Neural progenitor cell (in vitro differentiated cells): ENCODE measurements around the gene CPB2.

ENCODE experiments used
- EZH2 ChIP-seq: fragments of 200-600 bp; sonication (generic); IDR thresholded peaks from 2 replicates; pipeline ENCODE4 v1.6.1; 2017; ENCODE audit warnings: antibody characterized with exemption, mild to moderate bottlenecking, moderate library complexity
- EZH2phosphoT487 ChIP-seq: fragments of 200-600 bp; sonication (generic); IDR thresholded peaks from 2 replicates; pipeline ENCODE4 v1.6.1; 2017; ENCODE audit warnings: antibody characterized with exemption
- TF ChIP-seq, protein P1 (sequence below): fragments of 200-600 bp; sonication (generic); IDR thresholded peaks from 2 replicates; pipeline ENCODE4 v1.5.1; 2017; ENCODE audit warnings: antibody characterized with exemption, mild to moderate bottlenecking

DNA sequence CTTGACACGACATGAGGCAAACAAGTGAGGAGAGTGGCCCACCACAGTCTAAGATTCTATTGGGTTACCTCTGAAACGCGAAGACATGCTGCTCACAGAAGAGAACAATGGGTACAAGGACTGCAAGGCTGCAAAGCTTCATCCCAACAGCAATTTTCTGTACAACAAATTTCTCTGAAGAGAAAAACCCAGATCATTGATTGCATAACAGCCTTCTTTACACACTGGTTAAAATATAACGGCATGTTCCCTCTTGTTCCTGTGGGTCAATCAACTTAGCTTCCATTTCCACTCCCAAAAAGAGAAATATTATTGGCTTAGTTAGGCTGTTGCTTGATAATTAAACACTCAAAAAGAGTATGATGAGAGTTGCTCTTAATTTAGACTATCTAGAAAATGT, at the start of gene CPB2:
- TF ChIP-seq, protein P1, sequence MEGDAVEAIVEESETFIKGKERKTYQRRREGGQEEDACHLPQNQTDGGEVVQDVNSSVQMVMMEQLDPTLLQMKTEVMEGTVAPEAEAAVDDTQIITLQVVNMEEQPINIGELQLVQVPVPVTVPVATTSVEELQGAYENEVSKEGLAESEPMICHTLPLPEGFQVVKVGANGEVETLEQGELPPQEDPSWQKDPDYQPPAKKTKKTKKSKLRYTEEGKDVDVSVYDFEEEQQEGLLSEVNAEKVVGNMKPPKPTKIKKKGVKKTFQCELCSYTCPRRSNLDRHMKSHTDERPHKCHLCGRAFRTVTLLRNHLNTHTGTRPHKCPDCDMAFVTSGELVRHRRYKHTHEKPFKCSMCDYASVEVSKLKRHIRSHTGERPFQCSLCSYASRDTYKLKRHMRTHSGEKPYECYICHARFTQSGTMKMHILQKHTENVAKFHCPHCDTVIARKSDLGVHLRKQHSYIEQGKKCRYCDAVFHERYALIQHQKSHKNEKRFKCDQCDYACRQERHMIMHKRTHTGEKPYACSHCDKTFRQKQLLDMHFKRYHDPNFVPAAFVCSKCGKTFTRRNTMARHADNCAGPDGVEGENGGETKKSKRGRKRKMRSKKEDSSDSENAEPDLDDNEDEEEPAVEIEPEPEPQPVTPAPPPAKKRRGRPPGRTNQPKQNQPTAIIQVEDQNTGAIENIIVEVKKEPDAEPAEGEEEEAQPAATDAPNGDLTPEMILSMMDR = no peak
- TF ChIP-seq EZH2 (no peak), EZH2phosphoT487 (no peak)
